GM18907 (cell line): ENCODE data around the gene TNFRSF1A.

Source experiments
- ATAC-seq: cut with Tn5 transposase; IDR thresholded peaks from one replicate; pipeline ENCODE4 v1.9.1; 2021; ENCODE audit warnings: mild to moderate bottlenecking, moderate library complexity; ENCODE audit not compliant: unreplicated experiment

TNFRSF1A gene

DNA sequence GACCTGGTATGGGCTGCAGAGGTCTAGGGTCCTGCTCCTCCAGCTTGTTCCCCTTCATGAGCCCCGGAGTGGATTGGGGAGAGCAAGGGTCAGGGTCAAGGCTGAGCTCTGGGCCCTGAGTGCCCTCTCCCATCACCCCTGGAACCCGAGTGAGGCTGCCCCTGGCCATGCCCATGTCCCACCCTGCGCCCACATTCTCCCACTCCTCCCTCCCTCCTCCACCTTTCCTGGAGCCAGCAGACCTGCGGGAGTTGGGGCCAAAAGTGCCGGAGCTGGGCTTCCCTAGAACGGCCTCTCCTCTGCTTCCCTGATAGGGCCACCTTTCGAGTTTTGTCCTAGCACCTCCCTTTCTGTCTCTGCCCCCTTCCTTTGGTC lies 32.9 kb upstream of the TNFRSF1A start:
- no peak for ATAC-seq

DNA sequence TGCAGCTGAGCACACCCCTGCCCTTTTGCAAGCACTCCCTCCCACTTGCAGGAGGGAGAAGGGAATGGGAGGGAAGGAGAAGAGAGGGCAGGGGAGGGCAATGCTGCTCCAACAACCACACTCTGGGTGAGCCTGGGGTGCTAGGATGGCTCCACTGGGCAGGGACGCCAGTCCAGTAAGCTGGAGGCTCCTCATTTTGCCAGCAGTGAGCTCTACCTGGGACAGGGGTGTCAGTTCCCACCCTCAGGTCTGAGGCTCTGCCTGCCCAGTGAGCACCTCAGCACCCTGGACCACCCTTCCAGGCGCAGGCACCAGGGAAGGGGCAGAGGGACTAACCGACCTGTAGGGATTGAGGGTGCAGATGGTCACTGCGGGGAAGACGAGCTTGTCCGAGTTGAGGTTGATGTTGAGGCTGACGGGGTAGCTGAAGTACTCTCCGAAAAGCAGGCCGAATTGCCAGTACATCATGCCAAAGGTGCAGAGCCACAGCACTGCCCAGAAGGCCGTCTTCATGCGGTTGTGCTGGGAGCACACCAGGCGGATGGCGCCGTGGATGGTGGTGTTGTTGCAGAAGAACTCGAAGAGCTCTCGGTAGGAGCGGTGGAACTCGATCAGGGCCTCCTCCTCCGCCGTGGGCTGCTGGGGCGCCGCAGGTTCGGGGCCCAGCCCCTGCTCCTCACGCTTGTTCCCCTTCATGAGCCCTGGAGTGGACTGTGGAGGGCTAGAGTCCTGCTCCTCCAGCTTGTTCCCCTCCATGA lies 32.3 kb upstream of the TNFRSF1A start:
- no peak for ATAC-seq

DNA sequence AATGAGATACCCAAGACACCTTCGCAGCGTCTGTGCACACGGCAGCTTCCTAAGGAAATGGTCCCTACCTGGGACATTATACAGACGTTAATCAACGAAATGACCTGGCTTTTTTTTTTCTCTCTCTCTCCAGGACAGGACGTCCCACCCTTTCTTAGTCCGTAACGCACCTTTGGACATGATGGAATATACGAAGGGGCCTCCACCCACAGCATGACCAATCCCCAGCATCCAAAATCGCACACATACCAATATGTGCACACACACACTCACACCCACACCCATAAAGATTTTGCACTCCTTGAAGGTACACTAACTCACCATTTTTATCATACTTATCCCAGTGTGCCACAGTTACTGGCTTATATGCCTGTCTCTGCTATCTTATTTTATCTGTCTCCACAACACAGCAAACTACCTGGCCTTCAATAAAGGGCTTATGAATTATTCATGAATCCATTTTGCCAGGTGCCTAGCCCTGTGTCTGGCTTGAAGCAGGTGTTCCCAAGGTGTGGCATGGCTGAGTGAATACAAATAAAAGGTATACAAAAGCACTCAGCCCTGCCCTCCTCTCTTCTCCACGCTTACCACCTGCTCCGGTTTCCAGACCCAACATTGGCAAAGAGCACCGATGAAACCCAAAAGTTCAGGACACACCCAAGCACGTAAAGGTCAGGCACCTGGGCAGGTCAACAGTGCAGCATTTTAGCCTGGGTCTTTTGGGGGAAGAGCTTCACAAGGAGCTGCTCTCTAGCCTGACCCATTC lies 31.3 kb upstream of the TNFRSF1A start:
- ATAC-seq = no peak

DNA sequence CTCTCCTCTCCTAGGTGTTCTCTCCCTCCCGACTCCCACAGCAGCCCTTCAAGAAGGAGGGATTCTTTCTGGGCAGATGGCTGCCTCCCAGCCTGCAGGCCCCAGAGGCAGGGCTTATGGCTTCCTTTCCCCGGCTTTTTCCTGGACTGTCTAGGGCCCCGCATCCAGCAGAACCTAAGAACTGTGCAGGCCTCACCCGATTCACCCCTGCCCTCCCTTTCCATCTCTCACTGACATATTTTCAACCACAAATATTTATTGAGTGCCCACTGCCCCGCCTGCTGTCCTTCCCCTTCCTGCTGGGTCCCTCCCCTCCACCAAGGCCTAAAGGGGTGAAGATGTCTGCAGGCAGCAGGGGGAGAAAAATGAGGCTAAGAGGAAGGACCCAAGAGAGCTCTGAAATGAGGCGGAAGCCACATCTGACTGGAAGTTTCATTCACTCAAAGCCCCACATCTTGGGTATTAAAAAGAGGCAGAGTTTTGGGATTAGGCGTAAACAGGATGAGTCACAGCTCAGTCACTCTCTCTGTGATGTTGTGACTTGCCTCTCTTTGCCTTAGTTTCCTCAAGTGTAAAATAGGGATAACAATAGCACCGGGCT lies 30.6 kb upstream of the TNFRSF1A start:
- ATAC-seq = no peak

DNA sequence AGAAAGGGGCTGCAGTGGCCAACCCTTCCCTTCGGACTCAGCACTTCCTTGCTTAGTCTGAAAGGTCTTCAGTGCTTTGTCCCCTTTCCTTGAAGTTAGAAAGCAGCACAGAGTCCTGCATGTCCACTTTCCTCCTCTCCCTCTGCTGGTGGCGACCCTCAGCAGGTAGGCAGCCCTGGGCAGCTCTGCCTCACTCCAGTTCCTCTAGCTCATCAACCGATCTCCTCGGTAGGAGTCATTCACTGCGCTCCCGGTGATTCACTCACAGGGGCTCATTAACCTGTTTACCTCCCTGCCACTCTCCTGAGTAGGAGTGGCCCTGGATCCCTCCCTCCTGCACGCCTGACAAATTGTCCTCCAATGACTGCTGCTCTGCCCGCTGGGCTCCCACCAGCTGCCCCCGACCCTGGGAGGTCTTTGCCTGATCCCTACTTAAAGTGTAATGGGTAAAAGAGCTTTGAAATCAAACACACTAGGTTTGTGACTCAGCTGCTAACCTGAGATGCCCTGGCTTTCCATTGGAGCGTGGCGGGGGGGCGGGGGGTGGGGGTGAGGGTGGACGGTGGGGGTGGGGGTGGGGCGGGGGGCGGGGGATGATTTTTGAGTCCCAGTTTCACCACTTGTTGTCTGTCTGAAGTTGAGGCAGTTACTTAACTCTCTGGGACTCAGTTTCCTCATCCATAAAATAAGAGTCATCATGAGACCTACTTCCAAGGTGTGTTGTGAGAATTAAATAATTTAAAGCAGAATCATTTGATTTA lies 29.3 kb upstream of the TNFRSF1A start:
- no peak for ATAC-seq

DNA sequence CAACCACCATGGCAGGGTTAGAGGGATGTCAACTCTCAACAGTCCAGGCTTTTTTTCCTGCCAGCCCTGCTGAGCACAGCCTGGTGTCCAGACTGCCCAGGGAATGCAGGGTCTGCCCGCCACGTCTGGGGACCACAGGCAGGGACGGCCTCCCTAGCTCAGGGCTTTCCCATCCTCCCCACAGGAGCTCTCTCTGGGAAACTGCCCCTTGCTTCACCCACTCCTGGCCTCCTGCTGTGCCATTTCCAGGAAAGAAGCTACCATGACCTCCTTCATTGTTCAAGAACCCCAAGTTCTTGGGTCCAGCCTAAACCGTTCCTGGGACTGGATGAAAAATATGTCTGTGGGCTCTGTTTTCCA lies 28.7 kb upstream of the TNFRSF1A start:
- no peak for ATAC-seq

DNA sequence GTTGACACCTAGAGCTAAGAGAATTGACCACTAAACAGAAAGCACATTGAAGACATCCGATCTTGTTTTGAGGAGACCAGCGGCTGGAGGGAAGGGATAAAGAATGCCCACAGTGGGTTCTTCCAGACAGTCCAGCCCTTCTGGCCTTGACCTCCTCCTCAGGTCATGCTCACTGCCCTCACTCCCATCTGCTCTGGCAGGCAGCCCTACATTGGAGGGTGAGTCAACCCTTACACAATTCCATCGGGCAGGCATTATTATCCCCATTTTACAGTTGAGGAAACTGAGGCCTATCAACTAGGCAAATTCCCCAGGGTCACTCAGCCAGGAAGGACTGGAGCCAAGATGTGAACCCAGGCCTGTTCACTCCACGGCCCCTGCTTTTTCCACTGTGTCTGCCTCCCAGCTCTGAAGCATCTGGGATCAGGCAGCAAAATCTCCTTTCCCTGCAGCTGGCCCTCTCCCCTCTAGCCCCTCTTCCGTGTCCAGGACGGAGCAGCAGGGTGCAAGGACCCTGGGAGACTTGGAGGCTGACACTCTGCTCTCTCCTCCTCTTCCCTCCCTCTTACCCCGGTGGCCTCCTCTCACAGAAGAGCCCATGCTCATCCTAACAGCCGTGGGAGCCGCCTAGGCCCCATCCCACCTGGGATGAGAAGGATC lies 28.2 kb upstream of the TNFRSF1A start:
- no peak for ATAC-seq

DNA sequence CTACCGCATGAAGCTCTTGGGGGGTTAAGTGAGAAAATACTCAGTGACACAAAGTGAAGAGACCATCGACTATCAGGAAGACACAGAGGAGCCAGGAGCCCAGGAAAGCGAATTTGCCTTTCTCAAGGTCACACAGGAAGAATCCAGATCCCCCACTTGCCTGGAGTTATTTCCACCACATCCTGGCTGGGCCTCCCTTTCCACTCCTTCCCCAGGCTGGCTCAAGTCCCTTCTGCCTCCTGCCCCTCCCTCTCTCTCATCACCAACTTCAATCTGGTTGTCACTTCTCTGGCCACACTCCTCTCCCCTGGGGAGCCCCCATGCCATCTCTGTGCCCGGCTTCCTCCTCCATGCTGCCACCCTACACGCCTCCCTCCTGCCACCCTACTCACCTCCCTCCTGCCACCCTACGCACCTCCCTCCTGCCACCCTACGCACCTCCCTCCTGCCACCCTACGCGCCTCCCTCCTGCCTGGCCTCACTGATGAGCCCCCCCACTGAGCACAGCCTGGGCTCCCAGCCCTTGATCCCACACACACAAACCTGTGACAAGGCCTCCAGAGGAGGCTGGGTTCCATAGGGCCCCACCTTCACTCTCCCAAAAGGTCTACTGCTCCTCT lies 27.1 kb upstream of the TNFRSF1A start:
- ATAC-seq = no peak

DNA sequence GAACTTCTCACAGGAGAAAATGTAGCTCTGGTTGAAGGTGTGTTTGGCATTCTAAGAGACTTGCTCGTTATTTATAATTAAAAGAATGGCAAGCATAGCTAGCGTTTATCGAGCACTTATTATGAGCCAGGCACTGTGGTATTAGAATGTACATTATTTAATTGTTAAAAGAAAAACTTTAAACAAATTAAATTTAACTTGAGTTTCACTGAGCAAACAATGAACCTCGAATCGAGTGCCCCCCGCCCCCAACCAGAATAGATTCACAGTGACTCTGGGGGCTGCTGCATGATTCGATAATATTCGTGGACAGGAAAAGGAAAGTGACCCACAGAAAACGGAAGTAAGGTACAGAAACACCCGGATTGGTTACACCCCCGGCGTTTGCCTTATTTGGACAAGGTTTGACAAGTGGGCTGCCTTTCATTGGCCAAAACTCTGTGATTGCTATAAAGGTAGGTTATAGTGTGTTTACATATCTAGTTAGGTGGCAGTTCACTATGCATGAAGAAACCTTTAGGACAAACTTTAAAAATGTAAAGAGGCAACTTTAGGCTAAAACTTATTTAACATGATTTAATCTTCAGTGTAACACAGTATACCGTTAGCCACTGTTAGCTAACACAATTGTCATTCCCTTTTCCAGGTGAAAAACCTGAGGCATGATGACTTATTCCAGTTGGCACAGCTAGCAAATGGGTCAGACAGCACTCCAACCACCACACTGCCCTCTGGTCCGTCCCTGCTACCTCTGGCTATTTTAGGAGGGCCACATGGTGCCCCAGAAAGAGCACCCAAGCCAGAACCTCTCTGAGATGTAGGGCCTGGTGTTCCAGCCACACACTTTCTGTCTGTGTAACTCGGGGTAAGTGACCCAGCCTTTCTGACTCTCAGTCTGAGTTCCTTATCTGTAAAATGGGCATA lies 26.4 kb upstream of the TNFRSF1A start:
- ATAC-seq = no peak

DNA sequence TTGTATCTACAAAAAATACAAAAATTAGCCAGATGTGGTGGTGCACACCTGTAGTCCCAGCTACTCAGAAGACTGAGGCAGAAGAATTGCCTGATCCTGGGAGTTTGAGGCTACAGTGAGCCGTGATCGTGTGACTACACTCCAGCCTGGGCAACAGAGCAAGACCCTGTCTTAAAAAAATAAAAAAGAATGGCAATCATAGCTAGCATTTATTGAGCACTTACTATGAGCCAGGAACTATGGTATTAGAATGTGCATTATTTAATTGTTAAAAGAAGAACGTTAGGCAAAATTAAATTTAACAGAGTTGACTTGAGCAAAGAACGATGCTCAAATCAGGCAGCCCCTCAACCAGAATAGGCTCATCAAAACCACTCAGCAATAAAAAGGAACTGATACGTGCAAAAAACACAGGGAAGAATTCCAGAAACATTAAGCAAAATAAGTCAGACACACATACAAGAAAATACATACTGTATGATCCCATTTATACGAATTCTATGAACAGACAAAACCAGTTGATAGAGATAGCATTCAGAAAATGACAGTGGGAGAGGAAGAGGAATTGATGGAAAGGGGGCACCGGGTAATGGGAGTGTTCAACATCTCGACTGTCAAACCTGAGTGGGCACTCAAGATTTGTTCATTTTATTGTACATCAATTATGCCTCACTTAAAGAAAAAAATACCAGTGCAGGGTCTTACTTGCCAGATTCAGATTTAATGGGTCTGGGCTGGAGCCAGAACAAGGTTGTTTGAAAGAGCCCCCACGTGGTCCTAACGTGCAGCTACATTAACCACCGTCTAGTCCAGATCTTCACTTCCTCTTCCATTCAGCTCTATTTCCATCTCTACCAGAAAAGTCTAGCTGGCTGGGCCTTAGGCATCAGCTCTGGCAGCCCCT lies 25.4 kb upstream of the TNFRSF1A start:
- no peak for ATAC-seq

DNA sequence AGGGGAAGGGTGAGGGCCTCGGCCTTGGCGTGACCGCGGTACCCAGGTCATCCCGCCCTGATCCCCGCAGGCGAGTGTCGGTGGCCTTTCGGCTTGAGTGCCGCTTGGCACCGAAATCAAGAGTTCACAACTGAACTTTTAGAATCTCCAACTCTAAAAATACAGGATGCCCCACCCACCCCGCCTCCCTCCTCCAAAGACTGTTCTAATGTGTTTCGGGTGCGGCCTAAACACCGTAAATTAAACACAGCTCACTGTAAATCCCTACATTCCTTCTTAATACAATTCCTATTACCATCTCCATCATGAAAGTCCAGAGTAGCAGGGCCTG lies 22.1 kb upstream of the TNFRSF1A start:
- ATAC-seq = no peak

DNA sequence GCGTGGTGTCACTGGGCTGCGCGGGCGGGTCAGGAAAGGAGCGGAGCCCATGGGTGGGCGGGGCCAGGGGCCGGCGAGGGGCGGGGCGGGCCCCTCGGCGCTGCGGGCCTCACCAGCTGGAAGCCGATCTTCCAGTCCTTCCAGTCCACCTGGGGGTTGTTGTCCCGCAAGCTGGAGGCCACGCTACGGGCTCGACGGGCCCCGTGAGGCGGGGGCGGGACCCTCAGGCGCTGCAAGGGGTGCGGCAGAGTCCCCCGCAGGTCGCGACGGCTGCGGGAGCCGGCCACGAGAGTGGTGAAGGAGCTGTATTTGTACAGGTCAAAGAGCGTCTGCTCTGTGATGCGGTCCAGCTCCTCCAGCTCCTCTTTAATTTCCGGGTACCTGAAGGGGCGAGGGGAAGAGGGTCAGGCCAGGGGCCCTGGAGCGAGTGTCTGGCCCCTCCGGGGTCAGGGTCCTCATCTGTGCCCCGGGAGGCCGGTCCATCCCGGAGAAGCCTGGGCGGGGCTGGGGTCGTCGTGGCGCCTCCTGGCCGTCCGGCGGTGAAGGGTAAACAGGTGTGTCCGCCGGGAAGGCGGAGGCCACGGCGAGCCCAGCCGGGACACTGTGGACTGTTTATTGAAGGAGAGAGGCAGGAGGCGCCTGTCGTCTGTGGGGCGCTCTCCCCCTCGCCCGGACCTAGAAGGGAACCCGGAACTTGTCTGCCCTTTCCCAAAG lies 21.6 kb upstream of the TNFRSF1A start:
- peak; percentile 49 for ATAC-seq

DNA sequence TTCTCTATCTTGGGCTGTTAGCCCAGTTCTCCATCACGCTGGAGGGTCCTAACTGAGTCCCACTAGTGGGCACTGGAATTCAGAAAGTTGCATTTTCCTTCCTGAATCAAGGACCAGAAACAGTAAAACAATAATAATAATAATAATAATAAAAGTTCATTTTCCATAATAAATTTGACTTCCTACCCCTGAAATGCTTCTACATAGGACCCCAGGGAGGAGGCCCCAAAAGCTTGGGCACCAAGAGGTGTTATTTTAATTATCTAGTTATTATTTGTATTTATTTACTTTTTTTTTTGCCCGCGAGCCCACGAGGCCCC lies 21.1 kb upstream of the TNFRSF1A start:
- ATAC-seq = no peak

DNA sequence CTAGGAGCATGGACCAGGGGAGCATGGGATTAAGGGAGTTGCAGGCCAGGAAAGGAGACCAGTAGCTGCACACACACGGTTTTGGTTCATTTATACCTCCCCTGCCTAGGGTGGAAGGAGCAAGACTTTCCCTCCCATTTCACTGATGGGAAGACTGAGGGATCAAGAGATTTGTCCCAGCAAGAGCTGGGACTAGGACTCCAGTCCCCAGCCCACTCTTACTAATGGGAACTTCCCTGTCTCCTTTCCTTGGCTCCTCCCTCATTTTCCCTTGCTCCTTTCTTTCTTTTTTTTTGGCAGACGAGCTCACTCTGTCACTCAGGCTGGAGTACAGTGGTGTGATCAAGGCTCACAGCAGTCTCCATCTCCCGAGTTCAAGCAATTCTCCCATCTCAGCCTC lies 20.5 kb upstream of the TNFRSF1A start:
- ATAC-seq = no peak

DNA sequence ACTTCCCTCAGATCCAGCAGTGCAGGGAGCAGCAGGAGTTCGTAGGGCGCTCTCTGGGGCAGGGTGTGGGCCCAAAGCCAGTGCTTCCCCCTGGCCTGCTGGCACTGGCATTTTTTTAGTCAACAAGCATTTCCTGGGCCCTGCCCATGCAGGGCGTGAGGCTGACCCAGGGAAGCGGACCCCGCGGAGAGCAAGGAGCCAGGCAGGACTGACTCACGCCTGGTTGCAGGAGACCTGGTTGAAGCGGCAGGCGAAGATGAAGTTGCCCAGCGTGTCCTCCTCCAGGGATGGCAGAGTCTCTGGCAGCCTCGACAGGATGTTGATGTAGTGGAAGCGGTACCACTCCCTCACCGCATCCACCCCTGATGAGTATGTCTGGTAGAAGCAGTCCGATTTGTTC lies 20.0 kb upstream of the TNFRSF1A start:
- ATAC-seq = no peak

DNA sequence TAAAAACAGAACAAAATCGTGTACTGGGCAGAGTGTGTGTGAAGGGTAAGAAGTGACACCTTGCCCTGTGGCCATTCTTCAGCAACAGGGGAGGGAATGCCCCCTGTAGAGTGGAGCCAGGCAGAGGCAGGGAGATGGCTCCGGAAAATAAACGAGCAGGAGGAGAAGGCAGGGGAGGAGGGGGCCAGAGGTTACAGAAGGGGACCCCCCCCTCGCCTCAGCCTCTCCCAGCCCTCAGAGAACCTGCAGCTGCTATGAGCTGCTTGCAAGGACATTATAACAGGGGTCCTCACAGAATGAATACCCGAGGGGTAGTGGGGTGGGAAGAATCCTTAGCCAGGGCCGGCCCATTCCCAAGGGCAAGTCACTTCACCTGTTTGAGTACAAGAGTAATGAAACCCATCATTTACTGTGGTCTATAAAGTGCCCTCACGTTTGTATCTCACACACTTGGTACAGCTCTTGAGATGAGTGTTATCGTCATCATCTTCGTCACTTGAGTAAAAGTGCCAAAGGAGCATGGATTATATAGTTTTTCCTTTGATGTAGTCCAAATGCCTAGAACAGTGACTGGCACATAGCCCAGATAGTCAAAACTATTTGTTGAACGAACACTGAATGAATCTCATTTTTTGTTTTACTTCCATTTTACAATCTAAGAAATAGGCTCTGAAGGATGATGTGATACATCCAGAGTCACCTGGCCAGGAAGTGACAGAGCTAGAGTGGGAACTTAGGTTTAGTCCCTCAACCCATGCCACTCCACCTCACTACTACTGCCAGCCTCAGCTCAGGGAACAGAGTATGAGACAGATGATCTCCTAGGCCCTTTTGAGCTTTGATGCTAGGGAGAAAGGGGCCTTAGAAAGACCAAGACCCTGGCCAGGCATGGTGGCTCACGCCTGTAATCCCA lies 19.0 kb upstream of the TNFRSF1A start:
- ATAC-seq = no peak

DNA sequence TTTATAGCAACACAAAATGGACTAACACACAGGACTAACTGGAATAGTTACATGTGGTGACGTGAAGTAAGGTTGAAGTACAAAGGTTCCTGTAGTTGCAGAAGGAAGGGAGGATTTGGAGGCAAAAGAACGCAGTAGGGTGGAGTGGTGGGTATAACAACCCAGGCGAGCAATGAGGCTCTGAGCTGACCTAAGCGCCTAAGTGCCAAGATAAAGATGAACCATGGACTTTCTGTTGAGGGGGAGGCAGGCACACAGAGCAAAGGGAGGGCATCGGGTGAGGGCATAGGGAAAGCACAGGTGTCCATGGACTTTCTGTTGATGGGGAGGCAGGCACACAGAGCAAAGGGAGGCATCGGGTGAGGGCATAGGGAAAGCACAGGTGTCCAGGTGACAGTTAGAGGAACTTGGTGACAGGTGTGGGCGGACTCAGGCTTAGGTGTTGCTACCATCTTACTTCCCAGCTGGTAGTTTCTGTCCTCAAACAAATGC lies 18.2 kb upstream of the TNFRSF1A start:
- ATAC-seq = no peak
